Fibroblast of skin of abdomen (primary cell): ENCODE measurements around the gene GPR179.
"Not testable (repeated sequence)": the region's sequence is repeated elsewhere in the genome, so short reads cannot be mapped to it uniquely, and the experiment has no call there.

Experiments
- DNase-seq: peaks from one replicate; pipeline ENCODE4 v3.0.0-alpha.2; 2013

The GPR179 gene

DNA sequence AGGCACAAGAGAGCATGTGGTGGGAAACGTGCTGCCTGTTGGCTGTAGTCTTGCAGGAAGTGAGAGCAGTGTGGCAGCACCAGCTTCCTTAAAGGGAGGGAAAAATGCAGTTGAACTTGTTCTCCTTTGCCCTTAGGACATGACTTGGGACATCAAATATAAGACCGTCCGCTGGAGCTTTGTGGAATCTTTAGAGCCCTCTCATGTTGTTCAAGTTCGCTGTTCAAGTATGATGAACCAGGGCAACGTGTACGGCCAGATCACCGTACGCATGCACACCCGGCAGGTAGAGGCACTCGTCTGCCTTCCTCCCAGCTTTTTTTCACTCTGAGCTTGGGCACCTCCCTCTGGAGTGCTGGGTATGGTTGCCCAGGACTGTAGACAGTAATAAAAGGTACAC, 23.3 kb downstream of the GPR179 start:
- no peak for DNase-seq

DNA sequence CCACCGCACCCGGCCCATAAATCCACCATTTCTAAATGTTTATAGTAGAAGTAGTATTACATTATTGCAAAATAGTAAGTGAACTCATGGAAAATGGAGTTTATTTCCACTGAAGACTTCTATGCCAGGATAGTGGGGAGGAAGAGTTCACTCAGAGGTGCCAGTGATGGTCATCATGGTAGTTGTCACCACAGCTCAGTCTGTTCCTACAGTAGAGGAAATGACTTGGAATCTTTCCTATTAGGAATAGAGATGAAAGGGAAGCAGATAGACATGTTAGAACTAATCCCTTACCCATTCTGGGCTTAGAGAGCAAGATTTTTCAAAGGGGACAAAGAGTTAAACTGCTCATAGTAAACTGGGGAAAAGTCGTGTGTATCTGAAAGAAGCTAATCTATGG, 26.7 kb downstream of the GPR179 start:
- DNase-seq, result no peak

GRCh38 chr17:38315497-38315896, 28.3 kb downstream of the GPR179 start:
- no peak for DNase-seq

DNA sequence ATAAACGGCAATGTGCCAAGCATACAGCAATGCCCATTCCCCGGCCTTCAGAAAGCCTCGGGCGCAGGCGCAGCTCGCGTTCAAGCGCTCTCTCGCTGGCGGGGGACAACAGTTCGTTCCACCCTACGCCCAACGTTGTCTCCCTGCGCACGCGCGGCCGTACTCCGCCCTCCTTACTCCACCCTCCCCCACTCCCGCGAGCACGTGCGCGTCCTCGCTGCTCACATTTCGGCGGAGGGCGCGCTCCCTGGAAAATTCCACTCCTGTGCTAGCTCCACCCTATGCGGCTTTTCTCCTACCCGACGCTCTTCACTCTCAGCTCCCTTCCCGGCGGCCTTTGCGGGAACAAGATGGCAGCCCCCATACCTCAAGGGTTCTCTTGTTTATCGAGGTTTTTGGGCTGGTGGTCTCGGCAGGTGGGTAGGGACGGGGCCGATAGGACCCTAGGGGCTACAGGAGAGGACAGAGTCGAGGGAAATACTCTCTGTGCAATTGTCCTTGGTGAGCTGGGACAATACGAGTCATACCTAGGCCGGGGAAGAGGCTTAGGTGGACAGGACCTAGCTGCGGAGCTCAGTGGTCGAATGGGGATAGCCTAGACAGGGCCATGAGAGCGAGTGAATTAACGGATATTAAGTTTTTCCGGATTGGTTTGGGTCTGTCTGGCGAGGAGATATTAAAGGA, 46.8 kb downstream of the GPR179 start, which contains the start of gene MRPL45:
MRPL45 (plus strand) TSS at position 335 of the 684 bp plus-strand sequence; CDS start at position 351, 16 bp downstream.
- peak; percentile 97 for DNase-seq

- DNase-seq, result not testable (repeated sequence)
Measured at GRCh38 chr17:38295602-38296365, 48.0 kb downstream of the GPR179 start.

- not testable (repeated sequence) for DNase-seq
Measured at GRCh38 chr17:38289760-38290159, 54.0 kb downstream of the GPR179 start.

GRCh38 chr17:38288217-38288827, 55.4 kb downstream of the GPR179 start:
- DNase-seq, result peak; percentile 13

GRCh38 chr17:38286501-38287091, 57.2 kb downstream of the GPR179 start:
- DNase-seq, result peak; percentile 77

DNA sequence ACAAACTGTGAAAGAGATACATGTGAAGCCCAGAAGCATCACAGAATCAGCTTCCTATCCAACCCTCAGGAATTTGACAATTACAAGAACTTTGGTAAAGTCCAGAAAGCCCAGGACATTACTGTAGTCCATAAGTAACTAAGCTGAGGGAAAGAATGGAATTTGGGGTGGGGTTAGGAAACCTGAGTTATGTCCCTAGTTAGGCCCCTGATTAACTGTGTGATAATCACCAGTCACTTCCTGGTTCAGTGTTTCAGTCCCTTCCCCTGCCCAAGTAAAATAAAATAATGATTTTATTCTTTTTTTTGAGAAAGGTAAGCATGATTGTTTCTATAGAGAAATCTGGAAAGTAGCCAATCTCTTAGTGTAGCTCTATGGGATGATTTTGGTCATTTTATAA, 57.8 kb downstream of the GPR179 start:
- DNase-seq, result peak; percentile 9
